22Rv1 (cell line): ENCODE data around the gene PKP4.

Experiments
- H3K27ac ChIP-seq: fragments of 450-650 bp; 2 replicates; pipeline ENCODE4 v1.5.1; 2017
- CTCF ChIP-seq: fragments of 450-650 bp; IDR thresholded peaks from 2 replicates; pipeline ENCODE4 v1.5.1; 2017; ENCODE audit warnings: mild to moderate bottlenecking
- ZFX ChIP-seq: fragments of 450-650 bp; IDR thresholded peaks from 2 replicates; pipeline ENCODE4 v1.6.1; 2017; ENCODE audit warnings: antibody characterized with exemption, borderline replicate concordance

PKP4 gene

GRCh38 chr2:158560259-158560658 lies 103.5 kb downstream of the PKP4 start:
- no peak for TF ChIP-seq ZFX
- TF ChIP-seq CTCF, result no peak
- H3K27ac ChIP-seq, result no peak overlapping the region

GRCh38 chr2:158561054-158561453 lies 104.3 kb downstream of the PKP4 start:
- TF ChIP-seq CTCF, result no peak
- TF ChIP-seq ZFX, result no peak
- no peak overlapping the region for H3K27ac ChIP-seq

- no peak overlapping the region for H3K27ac ChIP-seq
- TF ChIP-seq CTCF (no peak), ZFX (no peak)
Measured at GRCh38 chr2:158567208-158567607, 110.5 kb downstream of the PKP4 start.

GRCh38 chr2:158569284-158569683 lies 112.5 kb downstream of the PKP4 start:
- TF ChIP-seq ZFX (no peak), CTCF (no peak)
- no peak overlapping the region for H3K27ac ChIP-seq

GRCh38 chr2:158570869-158571268 lies 114.1 kb downstream of the PKP4 start:
- H3K27ac ChIP-seq, result no peak overlapping the region
- TF ChIP-seq ZFX (no peak), CTCF (no peak)

GRCh38 chr2:158573739-158574138 lies 117.0 kb downstream of the PKP4 start:
- no peak for TF ChIP-seq ZFX
- no peak for TF ChIP-seq CTCF
- no peak overlapping the region for H3K27ac ChIP-seq

- no peak for TF ChIP-seq CTCF
- TF ChIP-seq ZFX, result no peak
- H3K27ac ChIP-seq, result no peak overlapping the region
Measured at GRCh38 chr2:158575051-158575635, 118.4 kb downstream of the PKP4 start.
